GM19328 (cell line): ENCODE data around the gene EEF1AKMT4.
"Not testable (repeated sequence)": the region's sequence is repeated elsewhere in the genome, so short reads cannot be mapped to it uniquely, and the experiment has no call there.

ENCODE experiments used
- ATAC-seq: cut with Tn5 transposase; IDR thresholded peaks from one replicate; pipeline ENCODE4 v1.9.1; 2021; ENCODE audit warnings: mild to moderate bottlenecking, moderate library complexity; ENCODE audit not compliant: unreplicated experiment

The EEF1AKMT4 gene

GRCh38 chr3:184259878-184260723 lies 10.6 kb downstream of the EEF1AKMT4 start:
- no peak for ATAC-seq

- ATAC-seq, result no peak
These were observed 11.3 kb downstream of the EEF1AKMT4 start for GRCh38 chr3:184260724-184261269.

DNA sequence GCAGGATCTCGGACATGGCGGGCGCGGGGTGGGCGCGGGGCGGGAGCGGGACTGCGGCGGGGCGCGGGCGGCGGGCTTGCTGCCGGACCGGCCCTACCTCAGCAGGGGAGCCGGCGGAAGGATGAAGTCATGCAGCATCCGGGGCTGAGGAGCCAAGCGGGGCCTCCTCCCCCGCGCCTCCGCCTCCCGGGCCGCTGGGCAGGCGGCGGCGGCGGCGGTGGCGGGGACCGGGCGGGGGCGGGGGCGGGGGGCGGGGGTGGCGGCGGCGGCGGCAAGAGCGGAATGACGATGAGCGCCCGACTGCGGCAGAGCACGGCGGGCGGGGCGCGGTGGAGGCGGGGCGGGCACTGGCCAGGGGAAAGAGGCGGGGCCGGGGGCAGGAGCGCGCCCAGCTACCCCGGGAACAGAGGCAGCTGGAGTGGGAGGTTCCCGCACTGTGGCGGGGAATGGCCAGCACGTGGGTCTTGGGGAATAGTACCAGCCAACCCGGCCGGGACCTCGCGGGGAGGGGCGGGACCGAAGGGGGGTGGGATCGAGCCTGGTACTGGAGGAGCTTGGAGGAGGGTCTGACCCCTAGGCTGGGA lies 11.9 kb downstream of the EEF1AKMT4 start, which contains the start of gene CAMK2N2:
Gene CAMK2N2 (minus strand): TSS at position 284 of the 584 bp plus-strand sequence. CDS start 268 bp downstream, at position 16.
- ATAC-seq, result no peak

- no peak for ATAC-seq
These were observed 12.6 kb downstream of the EEF1AKMT4 start for GRCh38 chr3:184261854-184262763.

- ATAC-seq, result no peak
These were observed 13.3 kb downstream of the EEF1AKMT4 start for GRCh38 chr3:184262764-184263179.

- ATAC-seq, result not testable (repeated sequence)
These were observed 17.8 kb downstream of the EEF1AKMT4 start for GRCh38 chr3:184267249-184267648.

DNA sequence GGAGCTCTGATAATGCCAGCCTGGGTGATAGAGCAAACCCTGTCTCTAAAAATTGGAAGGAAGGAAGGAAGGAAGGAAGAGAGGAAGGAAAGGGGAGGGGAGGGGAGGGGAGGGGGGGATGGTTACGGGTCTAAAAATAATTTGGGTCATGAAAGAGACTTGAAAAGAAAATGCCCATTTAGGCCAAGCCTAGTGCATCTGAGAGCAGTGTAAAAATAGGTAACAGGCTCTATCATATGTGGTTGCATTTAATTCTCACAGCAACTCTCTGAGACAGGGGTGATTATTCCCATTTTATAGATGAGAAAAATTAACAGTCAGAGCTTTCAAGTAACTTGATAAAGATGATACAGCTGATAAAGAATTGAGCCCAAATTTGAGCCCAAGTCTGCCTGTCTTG lies 22.8 kb downstream of the EEF1AKMT4 start:
- ATAC-seq, result no peak

GRCh38 chr3:184275381-184275701 lies 25.9 kb downstream of the EEF1AKMT4 start:
- no peak for ATAC-seq

- no peak for ATAC-seq
These were observed 26.8 kb downstream of the EEF1AKMT4 start, which contains the start of gene ECE2 for GRCh38 chr3:184275961-184276910. Gene ECE2 (plus strand): TSS chr3:184276022. CDS start chr3:184276154, 132 bp downstream.

- ATAC-seq, result no peak
These were observed 27.9 kb downstream of the EEF1AKMT4 start for GRCh38 chr3:184277366-184277765.

- ATAC-seq, result no peak
These were observed 33.5 kb downstream of the EEF1AKMT4 start for GRCh38 chr3:184282941-184283340.

DNA sequence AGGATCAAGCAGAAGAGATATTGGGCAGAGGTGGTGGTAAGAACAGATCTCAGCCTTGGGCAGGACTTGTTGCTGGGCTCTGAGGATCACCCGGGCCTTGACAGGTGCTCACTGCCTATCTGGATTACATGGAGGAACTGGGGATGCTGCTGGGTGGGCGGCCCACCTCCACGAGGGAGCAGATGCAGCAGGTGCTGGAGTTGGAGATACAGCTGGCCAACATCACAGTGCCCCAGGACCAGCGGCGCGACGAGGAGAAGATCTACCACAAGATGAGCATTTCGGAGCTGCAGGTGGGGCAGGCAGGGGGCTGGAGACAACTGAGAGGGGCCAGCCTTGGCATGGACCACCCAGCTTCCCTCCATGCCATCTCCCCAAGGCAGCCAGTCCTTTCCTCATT lies 34.2 kb downstream of the EEF1AKMT4 start:
- ATAC-seq, result no peak

- ATAC-seq, result no peak
These were observed 35.2 kb downstream of the EEF1AKMT4 start for GRCh38 chr3:184284696-184285095.

DNA sequence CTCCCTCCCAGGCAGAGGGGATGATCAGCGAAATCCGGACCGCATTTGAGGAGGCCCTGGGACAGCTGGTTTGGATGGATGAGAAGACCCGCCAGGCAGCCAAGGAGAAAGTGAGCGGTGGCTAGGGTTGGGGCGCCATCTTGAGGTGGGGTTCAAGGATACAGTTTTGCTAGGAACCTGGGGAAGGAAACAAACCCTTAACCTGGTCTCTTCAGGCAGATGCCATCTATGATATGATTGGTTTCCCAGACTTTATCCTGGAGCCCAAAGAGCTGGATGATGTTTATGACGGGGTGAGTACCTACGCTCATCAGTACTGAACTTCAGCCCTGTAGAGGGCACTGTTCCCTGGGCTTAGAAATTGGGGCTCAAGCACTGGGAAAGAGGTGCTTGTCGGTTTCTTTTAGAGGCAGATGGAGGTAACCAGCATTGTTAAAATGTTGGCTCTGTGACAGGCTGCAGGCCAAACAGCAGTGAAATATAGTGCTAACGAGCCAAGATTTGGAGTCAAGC lies 40.0 kb downstream of the EEF1AKMT4 start:
- ATAC-seq, result no peak

GRCh38 chr3:184290331-184290730 lies 40.9 kb downstream of the EEF1AKMT4 start:
- no peak for ATAC-seq

GRCh38 chr3:184291044-184291737 lies 41.7 kb downstream of the EEF1AKMT4 start:
- ATAC-seq, result no peak

DNA sequence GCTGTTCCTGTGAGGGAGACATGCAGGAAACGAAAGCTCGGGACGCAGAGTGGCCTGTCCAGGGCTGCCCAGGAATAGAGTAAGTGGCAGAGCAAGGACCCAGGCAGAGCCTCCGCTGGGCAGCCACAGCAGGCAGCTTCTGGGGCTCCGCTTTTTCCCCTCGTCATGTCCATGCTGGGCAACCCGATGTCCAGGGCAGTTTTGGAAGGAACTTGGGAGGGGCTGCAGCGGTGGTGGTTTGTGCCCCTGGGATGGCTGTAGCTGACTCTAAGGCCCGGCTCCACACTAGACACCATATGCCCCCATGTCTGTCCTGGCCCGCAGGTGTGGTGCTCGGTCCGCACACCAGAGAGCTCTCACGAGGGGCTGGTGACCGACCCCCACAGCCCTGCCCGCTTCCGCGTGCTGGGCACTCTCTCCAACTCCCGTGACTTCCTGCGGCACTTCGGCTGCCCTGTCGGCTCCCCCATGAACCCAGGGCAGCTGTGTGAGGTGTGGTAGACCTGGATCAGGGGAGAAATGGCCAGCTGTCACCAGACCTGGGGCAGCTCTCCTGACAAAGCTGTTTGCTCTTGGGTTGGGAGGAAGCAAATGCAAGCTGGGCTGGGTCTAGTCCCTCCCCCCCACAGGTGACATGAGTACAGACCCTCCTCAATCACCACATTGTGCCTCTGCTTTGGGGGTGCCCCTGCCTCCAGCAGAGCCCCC lies 42.4 kb downstream of the EEF1AKMT4 start:
- ATAC-seq, result no peak

GRCh38 chr3:184295771-184296170 lies 46.3 kb downstream of the EEF1AKMT4 start:
- no peak for ATAC-seq
